ENCODE results near the gene SPATA12. TPM values are rescaled to one million over a fixed set of nuclear protein-coding genes. Genes with fewer than 3 reads are reported as not detected.

The SPATA12 gene
- total RNA-seq, result not detected in 2 replicates

GRCh38 chr3:57060089-57060821, at the start of gene SPATA12:
SPATA12 (plus strand) TSS chr3:57060664; CDS start chr3:57073695, 13,031 bp downstream.

Other genes with a start within 250 kb of the SPATA12 start
- 1.1 and 2.0 TPM in 2 replicates for gene IL17RD, start 104.7 kb downstream of the SPATA12 start, total RNA-seq
- gene HESX1, start 139.3 kb downstream of the SPATA12 start, total RNA-seq, result 0.14 and 0.65 TPM in 2 replicates
- gene APPL1, start 167.1 kb downstream of the SPATA12 start, total RNA-seq, result 39.3 and 46.5 TPM in 2 replicates
- under 0.01 TPM in 1 of 2 replicates, not detected in the other for gene ASB14, start 232.0 kb downstream of the SPATA12 start, total RNA-seq